GM23248 (cell line): Measurements from ENCODE around the gene COL11A1.

Experiments used
- EZH2 ChIP-seq: fragments of 200-600 bp; sonication (generic); IDR thresholded peaks from 2 replicates; pipeline ENCODE4 v1.6.1; 2018; ENCODE audit warnings: antibody characterized with exemption, mild to moderate bottlenecking; ENCODE audit not compliant: insufficient read depth, poor library complexity, severe bottlenecking
- EZH2phosphoT487 ChIP-seq: fragments of 200-600 bp; sonication (generic); IDR thresholded peaks from 2 replicates; pipeline ENCODE4 v1.6.1; 2018; ENCODE audit warnings: antibody characterized with exemption, moderate library complexity, mild to moderate bottlenecking, low read depth; ENCODE audit not compliant: insufficient read depth

DNA sequence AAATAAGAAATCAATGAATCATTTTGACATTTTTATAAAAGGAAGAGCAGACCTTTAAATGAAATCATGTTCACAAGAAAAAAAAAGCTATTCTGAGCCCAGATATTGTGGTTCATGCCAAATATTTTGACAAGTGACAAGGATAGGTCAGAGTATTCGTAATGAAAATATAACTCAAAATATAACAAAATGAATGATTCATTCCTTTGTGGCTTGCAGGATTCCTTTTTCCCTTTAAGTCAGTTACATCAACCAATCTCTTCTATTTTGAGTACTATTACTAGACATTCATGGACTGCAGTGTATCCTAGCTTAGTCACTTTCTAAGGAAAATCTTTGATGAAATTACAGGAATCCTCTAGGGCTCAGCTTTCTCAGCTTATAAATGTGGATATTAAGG, 188.7 kb downstream of the COL11A1 start:
- TF ChIP-seq EZH2: no peak
- no peak for TF ChIP-seq EZH2phosphoT487
